Pancreas (tissue), 10 donors: ENCODE data around the gene DZIP1. TPM values are rescaled to one million over a fixed set of nuclear protein-coding genes. Genes with fewer than 3 reads are reported as not detected.

Experiments
- ATAC-seq, 4 donors: fragments of 200-7000 bp; cut with Tn5 transposase; one replicate each; pipeline versions ENCODE4 v1.8.0 to v1.9.1; 2020; ENCODE audit warnings: mild to moderate bottlenecking in 4 of 4, moderate library complexity in 4 of 4
- DNase-seq, 6 donors: peaks; one replicate each; pipeline ENCODE4 v3.0.0-alpha.2; 2020
- FAIRE-seq: peaks from 2 replicates; lab custom pipeline; 2012; peaks lifted over from hg19 to GRCh38; lab: Jason Lieb, UNC
- H3K27ac ChIP-seq, 4 donors: fragments of 200-600 bp; sonication (generic); 1 replicate in 3 of 4; 2 replicates in 1 of 4; pipeline versions ENCODE4 v1.5.0 to v1.8.0; 2020
- H3K27me3 ChIP-seq, 4 donors: fragments of 200-600 bp; one replicate each; pipeline ENCODE4 v1.8.0; 2021
- H3K36me3 ChIP-seq, 3 donors: fragments of 200-600 bp; sonication (generic) in 1 of 3; one replicate each; pipeline versions ENCODE4 v1.5.0 to v1.8.0; 2020 to 2021
- H3K4me1 ChIP-seq, 3 donors: fragments of 200-600 bp; one replicate each; pipeline ENCODE4 v1.8.0; 2021
- H3K4me3 ChIP-seq, 4 donors: fragments of 200-600 bp; sonication (generic) in 2 of 4; one replicate each; pipeline versions ENCODE4 v1.5.0 to v1.8.0; 2020 to 2021
- H3K9me3 ChIP-seq, 4 donors: fragments of 200-600 bp; one replicate each; pipeline ENCODE4 v1.8.0; 2021
- WGBS, 2 donors: extraction: QIAGEN DNeasy Blood & Tissue Kit; methylation state at CpG; one replicate each; pipeline ENCODE4 v1.1.7; 2013; 5-methylcytosine and 5-hydroxymethylcytosine counted together
- intact Hi-C, 3 donors: fragments of 100-400 bp; cut with DNase I; formaldehyde crosslinking; loops; one replicate each; pipeline versions ENCODE4 v1.11.1 to v1.14.2; 2022
- polyA plus RNA-seq, 2 donors: library from polyadenylated mRNA; stranded (reverse); fragments of 200-250 nt; gene quantifications; one replicate each; pipeline ENCODE4 v1.2.3, GENCODE V29; 2013
- total RNA-seq, 6 donors: library from RNA; stranded (reverse); fragmentation: NEBNext Ultra II Directional in 4 of 6; extraction: Animal tissue kit (Norgen Biotek cat#: 25700) in 4 of 6; gene quantifications; one replicate each; pipeline versions ENCODE4 v1.2.1 to v1.2.4, GENCODE V29; 2021 to 2023
- TF ChIP-seq, protein P1 (sequence below), 4 donors: fragments of 200-600 bp; sonication (generic) in 3 of 4; IDR thresholded peaks; one replicate each; pipeline versions ENCODE4 v1.5.0 to v1.8.0; 2021; ENCODE audit warnings: antibody characterized with exemption in 4 of 4
- donor health status: healthy with polysubstance abuse.
- donor health status: DM: no; HTN: no; CAD: no; lungs with moderate emphysema.
- donor health status: DM: no; HTN: no; CAD: no.
- donor health status: control.
- donor health status: control.
- donor health status: Bipolar disorder and iron deficiency.
- donor health status: DM: yes; HTN: yes; CAD: no.
- donor health status: DM: no; HTN: no; CAD: no.
- donor health status: DM: no; HTN: no; CAD: no.
- donor health status: DM: yes; HTN: yes; CAD: no.

DZIP1 gene
- total and polyA plus RNA-seq, 8 donors = 14.5 to 36.5 (median 20.6) TPM

- FAIRE-seq = no peak
- TF ChIP-seq, protein P1, sequence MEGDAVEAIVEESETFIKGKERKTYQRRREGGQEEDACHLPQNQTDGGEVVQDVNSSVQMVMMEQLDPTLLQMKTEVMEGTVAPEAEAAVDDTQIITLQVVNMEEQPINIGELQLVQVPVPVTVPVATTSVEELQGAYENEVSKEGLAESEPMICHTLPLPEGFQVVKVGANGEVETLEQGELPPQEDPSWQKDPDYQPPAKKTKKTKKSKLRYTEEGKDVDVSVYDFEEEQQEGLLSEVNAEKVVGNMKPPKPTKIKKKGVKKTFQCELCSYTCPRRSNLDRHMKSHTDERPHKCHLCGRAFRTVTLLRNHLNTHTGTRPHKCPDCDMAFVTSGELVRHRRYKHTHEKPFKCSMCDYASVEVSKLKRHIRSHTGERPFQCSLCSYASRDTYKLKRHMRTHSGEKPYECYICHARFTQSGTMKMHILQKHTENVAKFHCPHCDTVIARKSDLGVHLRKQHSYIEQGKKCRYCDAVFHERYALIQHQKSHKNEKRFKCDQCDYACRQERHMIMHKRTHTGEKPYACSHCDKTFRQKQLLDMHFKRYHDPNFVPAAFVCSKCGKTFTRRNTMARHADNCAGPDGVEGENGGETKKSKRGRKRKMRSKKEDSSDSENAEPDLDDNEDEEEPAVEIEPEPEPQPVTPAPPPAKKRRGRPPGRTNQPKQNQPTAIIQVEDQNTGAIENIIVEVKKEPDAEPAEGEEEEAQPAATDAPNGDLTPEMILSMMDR (IDR thresholded peaks at IDR 0.05) = no peak
Measured at GRCh38 chr13:95626768-95627167, 17.7 kb downstream of the DZIP1 start.

DNA sequence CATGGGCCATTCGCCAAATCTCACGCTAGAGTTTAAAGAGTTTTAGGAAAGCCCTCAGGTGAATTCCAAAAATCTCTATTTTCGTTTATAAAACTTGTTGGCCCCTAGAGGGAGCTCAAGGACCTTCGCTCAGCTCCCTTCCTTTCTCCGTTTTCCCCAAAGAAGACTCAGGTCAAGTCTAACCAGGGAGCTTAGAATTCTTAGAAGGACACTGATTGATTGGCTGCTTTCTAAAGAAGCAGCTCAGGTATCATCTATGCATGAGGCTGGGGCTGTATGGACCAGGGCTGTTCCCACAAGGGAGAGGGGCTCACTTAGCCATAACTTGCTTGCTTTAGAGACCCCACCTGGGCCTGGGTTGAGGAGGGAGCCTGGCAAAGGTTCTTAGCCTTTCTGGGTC is 20.5 kb downstream of the DZIP1 start:
- Histone ChIP-seq H3K27me3 (no peaks in the 10 kb centered on the region), H3K36me3 (peaks cover 0 to 12% (median 0%) of the 10 kb centered on the region in 3 donors), H3K9me3 (no peaks in the 10 kb centered on the region), H3K27ac (no peak overlapping the region), H3K4me3 (no peak overlapping the region), H3K4me1 (peaks cover 0 to 8% (median 4%) of the 10 kb centered on the region in 3 donors)
- TF ChIP-seq, protein P1 (IDR thresholded peaks at IDR 0.05) = peak in 3 of 4 donors; percentile 29 to 67 (median 39)
- intact Hi-C loops = loop anchor here in 2 of 3 donors (10.0 kb wide), 2 partner anchors 201 to 211 kb away; no protein-coding TSS in a partner anchor
- FAIRE-seq (no peak), DNase-seq (peak in 1 of 6 donors; percentile 34), ATAC-seq (peak; percentile 57 to 89 (median 82))
- 9 to 13% methylated on average over 5 of the region's 5 CpGs for WGBS, 2 donors

More at GRCh38 chr13:95626768-95627167, 17.7 kb downstream of the DZIP1 start:
- H3K4me1 ChIP-seq = no peaks in the 10 kb centered on the region
- H3K9me3 ChIP-seq = no peaks in the 10 kb centered on the region
- peaks cover 0 to 17% (median 6%) of the 10 kb centered on the region in 3 donors for H3K36me3 ChIP-seq
- no peaks in the 10 kb centered on the region for H3K27me3 ChIP-seq
- ATAC-seq = no peak
- no peak for DNase-seq
- no peak overlapping the region for H3K27ac ChIP-seq
- intact Hi-C loops = loop anchor here in 2 of 3 donors (10.0 kb wide), 2 partner anchors 198 to 208 kb away; no protein-coding TSS in a partner anchor
- H3K4me3 ChIP-seq = no peak overlapping the region

GRCh38 chr13:95623141-95623540 is 21.4 kb downstream of the DZIP1 start:
- Histone ChIP-seq H3K9me3 (no peaks in the 10 kb centered on the region), H3K36me3 (peaks cover 0 to 5% (median 0%) of the 10 kb centered on the region in 3 donors), H3K27ac (no peak overlapping the region), H3K27me3 (no peaks in the 10 kb centered on the region), H3K4me1 (peaks cover 0 to 8% (median 4%) of the 10 kb centered on the region in 3 donors), H3K4me3 (no peak overlapping the region)
- FAIRE-seq = no peak
- DNase-seq = no peak
- intact Hi-C loops = loop anchor here in 2 of 3 donors (10.0 kb wide), 2 partner anchors 202 to 212 kb away; no protein-coding TSS in a partner anchor
- TF ChIP-seq, protein P1 (IDR thresholded peaks at IDR 0.05) = no peak
- WGBS, 2 donors = 26 to 31% methylated on average over 5 of the region's 5 CpGs
- ATAC-seq = no peak

GRCh38 chr13:95620825-95621498 is 23.5 kb downstream of the DZIP1 start:
- Histone ChIP-seq H3K27ac (peak overlapping the region in 1 of 4 donors; percentile 30), H3K4me1 (peaks cover 0 to 8% (median 4%) of the 10 kb centered on the region in 3 donors), H3K9me3 (no peaks in the 10 kb centered on the region), H3K36me3 (peaks cover 0 to 5% (median 0%) of the 10 kb centered on the region in 3 donors), H3K27me3 (no peaks in the 10 kb centered on the region), H3K4me3 (no peak overlapping the region)
- TF ChIP-seq, protein P1 (IDR thresholded peaks at IDR 0.05) = no peak
- 46 to 48% methylated on average over 10 of the region's 10 CpGs for WGBS, 2 donors
- DNase-seq (no peak), ATAC-seq (peak; percentile 21 to 45 (median 34)), FAIRE-seq (no peak)
- intact Hi-C loops = loop anchor here in 2 of 3 donors (10.0 kb wide), 2 partner anchors 204 to 214 kb away; no protein-coding TSS in a partner anchor
